NCI-H1436 treated with DMSO at 0.1 percent for 48 hours (cell line): ENCODE data around the gene PALMD.

Experiments used
- DNase-seq: peaks from one replicate; lab custom pipeline; 2025; lab: John Stamatoyannopoulos, UW

The PALMD gene, protein sequence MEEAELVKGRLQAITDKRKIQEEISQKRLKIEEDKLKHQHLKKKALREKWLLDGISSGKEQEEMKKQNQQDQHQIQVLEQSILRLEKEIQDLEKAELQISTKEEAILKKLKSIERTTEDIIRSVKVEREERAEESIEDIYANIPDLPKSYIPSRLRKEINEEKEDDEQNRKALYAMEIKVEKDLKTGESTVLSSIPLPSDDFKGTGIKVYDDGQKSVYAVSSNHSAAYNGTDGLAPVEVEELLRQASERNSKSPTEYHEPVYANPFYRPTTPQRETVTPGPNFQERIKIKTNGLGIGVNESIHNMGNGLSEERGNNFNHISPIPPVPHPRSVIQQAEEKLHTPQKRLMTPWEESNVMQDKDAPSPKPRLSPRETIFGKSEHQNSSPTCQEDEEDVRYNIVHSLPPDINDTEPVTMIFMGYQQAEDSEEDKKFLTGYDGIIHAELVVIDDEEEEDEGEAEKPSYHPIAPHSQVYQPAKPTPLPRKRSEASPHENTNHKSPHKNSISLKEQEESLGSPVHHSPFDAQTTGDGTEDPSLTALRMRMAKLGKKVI

GRCh38 chr1:99645699-99646531 lies at the start of gene PALMD:
TSS of gene PALMD (plus strand) at chr1:99646113. CDS start at chr1:99646318, 205 bp downstream.
- no peak for DNase-seq

DNA sequence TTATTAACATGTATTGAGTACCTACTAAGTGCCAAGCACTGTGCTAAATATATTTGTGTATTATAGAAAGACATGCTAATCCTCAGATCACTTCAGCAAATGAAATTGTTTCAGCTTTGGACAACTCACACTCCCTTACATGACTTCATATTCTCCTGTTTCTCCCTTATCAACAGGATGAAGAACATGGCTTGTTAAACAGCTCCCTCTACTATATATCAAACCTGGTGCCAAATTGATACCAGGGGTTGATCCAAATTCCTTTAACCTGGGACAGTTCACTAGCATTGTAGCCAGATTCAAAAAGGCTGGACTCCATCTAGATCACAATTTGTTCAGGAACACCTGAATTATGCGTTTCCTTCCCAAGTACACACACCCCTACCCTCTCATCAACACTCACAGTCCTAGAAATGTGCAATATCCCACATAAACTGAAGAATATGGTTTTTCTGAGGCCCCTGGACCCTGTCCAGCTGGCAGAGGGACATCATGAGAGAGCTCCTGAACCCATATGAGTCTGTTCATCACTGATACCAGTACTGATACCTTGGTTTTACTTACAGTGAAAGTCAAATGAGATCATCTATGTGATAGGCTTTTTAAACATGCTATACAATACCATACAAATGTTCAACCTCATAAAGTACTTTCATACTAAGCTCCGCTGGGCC lies 47.0 kb upstream of the PALMD start:
- DNase-seq, result no peak

DNA sequence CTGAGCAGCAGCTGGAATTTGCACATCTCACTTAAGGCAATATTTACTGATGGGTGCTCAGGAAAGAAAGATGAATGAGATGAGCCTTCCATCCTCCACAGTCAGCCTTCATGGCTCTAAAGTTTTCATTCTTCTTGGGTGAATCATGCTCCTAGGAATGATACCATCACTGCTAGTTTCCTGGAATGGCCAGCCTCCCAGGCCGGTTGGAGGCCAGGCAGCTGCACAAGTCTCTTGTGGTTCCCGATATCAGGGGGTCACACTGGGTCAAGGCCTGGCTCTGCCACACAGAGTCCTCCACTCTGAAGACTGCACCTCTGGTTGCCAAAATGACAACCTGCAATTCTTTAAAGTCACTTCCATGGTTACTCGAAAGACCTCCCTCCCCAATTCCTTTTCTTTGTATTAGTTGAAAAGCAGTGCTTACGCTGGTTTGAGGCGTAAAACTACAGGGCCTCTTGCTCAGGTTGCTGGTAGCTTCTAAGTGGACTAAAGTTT lies 46.2 kb upstream of the PALMD start:
- DNase-seq, result no peak

DNA sequence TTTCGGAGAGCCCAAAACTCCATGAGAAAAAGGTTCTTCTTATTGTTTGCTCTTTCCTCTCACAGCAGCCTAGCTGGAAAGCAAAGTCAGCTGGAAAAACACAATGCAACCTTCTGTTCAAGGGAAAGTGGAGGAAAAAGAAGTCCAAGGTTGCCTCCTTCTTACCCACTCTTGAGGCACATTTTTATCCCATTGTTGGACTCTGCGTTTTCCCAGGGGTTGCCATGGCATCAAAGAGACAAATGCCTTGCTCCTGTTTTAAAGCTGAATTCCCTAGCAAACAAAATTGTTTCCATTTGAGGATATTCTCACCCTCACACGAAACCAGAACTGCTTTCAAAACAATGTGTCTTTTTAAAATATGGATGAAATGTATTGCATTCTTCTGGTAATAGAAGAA lies 45.1 kb upstream of the PALMD start:
- DNase-seq, result no peak

- no peak for DNase-seq
Observed at GRCh38 chr1:99601208-99601607, 44.7 kb upstream of the PALMD start.

DNA sequence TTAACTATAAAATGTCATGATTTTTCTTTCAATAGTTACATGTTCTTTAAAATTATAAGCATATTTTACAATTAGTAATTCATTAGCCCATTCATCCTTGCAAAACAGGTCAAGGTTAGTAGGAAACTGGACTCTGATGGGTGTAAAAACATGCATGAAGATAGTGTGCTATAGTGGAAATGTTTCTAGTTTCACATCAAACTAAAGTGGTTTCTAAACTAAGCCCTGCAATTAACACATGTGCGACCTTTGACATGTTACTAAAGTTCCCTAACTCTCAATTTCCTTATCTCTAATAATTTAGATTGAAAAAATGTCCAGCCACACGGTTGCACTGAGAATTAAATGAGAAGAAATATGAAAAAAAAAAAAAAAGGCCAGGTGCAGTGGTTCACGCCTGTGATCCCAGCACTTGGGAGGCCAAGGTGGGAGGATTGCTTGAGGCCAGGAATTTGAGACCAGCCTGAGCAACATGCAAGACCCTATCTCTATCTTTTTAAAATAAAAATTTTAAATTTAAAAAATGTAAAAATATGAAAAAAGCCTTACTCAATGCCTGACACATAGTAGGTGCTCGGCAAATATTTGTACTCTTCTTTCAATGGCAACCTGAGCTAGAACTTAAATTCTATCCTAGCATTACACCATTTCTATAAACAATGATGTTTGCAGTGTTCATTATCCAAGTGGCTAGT lies 44.1 kb upstream of the PALMD start:
- no peak for DNase-seq

GRCh38 chr1:99602404-99602969 lies 43.4 kb upstream of the PALMD start:
- no peak for DNase-seq

DNA sequence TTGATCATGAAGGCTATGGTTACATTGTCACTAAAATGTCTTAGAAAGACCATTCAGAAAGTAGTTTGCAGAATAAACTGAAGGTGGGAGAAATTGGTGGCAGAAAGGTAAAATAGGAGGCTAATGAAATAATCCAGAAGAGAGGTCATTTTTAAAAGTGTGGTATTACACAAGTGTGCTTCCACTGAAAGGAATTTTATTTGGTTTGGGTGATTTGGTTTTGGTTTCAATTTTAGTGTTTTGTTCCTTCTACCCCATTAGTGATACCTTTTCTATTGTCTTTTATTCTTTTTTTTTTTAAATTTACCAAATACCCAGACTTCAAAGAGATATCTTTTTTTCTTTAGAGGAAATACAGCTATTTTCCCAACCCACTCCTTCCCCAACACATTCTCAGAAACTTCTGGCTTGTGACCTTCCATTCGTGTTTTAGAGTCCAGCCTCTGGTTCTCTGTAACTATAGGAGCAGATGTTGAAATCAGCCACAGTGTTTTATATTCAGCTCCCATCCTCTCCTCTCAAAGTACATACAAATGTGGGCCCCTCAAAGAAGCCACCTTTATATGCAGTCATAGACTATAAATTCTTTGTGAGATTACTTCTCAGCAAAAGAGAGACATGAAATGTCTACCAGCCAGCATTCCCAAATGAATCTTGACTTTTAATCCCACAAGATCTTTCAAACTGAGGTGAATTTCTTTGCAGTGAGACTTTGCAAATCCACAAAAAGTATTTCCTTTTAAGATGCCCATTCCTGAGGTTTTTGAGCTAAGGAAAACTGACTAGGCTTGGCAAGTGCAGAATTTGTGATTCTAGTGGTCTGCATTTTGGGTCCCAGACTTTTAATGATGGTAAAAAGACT lies 42.0 kb upstream of the PALMD start:
- no peak for DNase-seq

DNA sequence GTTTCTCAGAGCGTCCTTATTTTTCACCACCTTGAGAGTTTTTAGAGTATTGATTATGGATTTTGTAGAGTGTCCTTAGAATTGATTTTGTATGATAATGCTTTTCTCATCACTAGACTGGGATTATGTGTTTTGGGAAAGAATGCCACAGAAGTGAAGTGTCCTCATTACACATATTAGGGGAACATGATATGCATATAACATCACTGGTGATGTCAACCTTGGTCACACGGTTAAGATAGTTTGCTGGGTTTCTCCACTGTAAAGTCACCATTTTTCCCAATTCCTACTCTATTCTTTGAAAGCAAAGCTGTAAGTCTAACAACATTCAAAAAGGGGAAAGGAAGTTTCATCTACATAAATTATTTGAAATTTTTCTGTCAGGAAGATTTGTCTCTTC lies 39.6 kb upstream of the PALMD start:
- DNase-seq, result no peak

GRCh38 chr1:99607590-99607989 lies 38.3 kb upstream of the PALMD start:
- no peak for DNase-seq

DNA sequence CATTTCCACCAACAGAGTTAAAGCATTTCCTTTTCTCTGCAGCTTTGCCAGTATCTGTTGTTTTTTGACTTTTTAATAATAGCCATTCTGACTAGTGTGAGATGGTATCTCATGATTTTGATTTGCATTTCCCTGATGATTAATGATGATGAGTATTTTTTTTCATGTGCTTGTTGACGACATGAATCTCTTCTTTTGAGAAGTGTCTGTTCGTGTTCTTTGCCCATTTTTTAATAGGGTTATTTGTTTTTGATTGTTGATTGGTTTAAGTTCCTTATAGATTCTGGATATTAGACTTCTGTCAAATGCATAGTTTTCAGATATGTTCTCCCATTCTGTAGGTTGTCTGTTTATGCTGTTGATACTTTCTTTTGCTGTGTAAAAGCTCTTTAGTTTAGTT lies 37.9 kb upstream of the PALMD start:
- DNase-seq, result no peak

DNA sequence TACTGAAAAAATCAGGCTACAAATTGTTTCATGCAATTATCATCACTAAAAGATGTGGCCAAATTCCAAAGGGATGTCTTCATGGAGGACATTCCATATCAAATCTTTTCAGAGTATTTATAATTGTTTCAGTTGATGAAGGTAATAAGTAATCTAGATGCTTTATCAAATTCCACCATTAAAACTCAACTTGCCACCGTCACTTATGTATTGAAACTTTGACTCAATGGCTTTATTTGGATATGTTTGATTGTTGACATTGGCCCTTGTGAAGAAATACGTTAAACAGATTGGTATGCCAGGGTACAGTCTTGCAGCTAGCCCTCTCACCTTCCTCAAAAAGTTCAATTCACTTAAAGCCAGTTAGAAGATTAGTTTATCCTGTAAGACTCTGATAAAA lies 32.2 kb upstream of the PALMD start:
- no peak for DNase-seq

- no peak for DNase-seq
Observed at GRCh38 chr1:99614728-99615127, 31.2 kb upstream of the PALMD start.

DNA sequence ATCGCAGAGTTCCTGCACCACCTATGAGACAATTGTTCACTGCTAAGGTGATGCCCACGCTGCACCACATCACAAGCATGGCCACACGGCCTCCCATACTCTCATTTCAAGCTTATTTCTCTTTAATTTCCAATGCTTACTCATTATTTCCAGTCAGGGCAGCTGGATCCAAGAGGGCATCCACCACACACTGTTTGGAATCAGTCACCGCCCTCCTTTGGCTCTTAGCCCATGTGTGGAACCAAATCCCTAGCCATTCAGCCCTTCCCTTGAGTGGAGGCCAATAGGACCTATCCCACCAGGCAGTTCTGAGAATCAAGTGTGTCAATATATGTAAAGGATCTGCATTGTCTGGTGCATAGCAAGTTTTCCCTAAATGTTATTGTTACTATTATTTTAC lies 26.3 kb upstream of the PALMD start:
- DNase-seq, result no peak

- DNase-seq, result no peak
Observed at GRCh38 chr1:99621340-99621901, 24.5 kb upstream of the PALMD start.

DNA sequence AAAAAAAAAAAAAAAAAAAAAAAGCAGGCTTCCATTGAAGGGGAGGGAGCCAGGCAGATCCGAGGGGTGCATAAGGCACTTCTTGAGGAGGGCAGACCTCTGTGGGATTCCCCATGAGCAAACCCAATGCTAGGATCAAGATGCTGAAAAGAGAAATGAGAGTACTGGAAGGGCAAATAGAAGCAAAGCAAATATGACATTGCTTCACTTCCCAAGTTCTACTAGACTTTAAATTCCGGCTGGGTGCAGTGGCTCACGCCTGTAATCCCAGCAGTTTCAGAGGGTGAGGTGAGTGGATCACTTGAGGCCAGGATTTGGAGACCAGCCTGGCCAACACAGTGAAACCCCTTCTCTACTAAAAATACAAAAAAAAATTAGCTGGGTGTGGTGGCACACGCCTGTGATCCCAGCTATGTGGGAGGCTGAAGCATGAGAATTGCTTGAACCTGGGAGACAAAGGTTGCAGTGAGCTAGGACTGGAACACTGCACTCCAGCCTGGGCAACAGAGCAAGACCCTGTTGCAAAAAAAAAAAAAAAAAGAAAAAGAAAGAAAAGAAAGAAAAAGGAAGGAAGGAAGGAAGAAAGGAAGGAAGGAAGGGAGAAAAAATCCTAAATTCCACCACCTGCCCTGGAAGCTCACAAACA lies 23.1 kb upstream of the PALMD start:
- DNase-seq, result no peak

GRCh38 chr1:99623554-99623953 lies 22.4 kb upstream of the PALMD start:
- no peak for DNase-seq

DNA sequence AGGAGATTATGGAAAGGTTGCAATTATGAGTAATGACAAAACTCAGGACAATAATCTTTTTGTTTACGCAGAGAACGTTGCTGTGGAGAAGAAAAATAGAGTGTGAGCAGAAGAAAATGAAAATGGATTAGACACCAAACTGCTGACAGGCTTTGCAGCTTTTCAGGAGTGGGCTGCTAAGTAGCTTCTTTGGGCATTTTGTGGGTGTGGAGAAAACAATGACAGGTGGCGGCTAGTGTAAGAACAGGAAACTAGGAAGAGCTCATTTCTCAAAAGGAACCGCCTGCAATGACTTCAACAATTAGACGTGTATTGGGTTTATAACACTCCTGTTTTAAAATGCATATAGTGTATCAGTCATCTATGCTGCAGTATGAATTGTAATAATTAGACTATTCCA lies 18.3 kb upstream of the PALMD start:
- DNase-seq, result no peak

GRCh38 chr1:99629164-99629563 lies 16.7 kb upstream of the PALMD start:
- no peak for DNase-seq
